GM19467 (cell line): Measurements from ENCODE around the gene FKBP1B.
"Not testable (repeated sequence)": the region's sequence is repeated elsewhere in the genome, so short reads cannot be mapped to it uniquely, and the experiment has no call there.

Experiments
- ATAC-seq: cut with Tn5 transposase; IDR thresholded peaks from one replicate; pipeline ENCODE4 v1.9.1; 2021; ENCODE audit warnings: mild to moderate bottlenecking, moderate library complexity; ENCODE audit not compliant: unreplicated experiment

Gene FKBP1B

DNA sequence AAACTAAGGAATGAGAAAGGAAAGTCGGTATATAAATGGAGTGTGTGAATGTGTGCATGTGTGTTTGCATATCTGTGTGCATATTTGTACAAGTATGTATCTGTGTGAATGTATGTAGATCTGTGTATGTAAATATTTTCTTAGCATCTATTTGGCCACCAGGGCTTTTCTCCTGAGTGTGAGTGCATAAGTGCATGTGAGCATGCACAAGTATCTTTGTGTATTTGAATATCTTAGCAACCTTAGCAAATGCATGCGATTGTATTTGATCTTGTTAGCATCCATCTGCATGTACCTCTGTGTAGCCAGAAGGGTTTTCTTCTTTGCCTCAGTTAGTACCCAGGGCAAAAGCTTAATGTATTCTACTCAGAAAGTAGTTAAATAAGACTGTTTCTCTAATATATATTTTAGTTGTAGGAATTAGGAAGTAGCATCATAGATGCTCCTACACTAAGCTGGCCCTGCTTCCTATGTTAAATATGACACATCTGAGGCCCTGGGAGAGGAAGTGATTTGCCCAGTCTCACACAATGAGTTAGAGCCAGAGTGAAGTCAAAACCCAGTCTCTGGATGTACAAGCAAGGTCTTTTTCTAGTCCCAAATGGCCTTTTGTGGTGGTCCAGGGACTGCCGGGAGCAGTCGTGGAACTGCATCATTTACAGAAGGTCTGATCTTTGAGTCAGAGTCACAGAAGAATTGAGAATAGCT is 9.2 kb downstream of the FKBP1B start:
- no peak for ATAC-seq

DNA sequence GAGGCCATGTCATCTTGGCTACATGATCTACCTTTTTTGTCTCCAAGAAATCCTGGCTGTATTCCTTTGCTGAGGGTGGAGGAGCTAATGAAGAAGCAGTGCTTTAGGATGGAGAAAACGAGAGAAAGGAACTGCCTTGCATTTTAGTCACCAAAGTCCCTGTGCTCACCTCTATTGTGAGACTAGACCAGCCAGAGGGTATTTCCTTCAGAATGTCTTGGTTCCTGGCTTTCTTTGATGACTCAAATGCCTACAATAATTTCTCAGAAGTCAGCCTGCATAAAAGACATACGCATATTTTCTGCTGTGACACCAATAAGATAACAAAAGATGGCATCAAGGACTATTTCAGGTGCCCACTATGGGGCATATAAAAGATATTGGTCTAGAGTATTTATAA is 15.8 kb downstream of the FKBP1B start:
- ATAC-seq, result no peak

DNA sequence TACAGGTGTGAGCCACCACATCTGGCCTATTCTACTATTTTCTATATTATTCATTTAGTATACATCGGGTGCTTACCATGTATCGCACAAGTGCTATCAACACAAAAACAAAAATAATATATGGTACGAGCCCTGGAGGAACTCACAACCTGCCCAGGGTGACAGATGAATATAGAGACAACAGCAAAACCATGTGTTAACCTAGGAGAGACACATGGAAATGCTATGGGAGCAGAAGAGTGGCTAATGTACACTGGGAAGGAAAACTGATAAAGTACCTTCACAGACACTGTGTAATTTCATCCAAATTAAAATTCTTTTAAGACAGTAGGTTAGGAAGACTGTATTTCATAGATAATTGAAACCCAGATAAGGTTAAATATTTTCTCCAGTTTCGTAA is 22.7 kb downstream of the FKBP1B start:
- ATAC-seq, result no peak

DNA sequence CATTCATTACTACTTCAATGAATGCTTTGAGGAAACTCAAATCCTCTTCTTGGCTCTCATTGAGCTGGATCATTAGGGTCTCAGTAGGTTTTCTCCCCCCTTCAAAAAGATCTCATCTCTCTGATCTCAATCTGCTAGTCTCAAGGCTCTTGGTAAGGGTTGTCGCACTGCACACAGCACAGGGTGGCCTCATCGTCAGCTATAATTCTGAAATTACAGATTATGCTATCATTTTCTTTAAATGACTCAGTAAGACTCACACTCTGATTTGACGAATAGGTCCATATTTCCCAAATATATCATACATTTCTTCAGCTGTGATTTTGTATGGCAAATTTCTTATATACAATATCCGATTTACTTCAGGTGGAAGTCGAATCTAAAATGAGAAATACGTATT is 24.3 kb downstream of the FKBP1B start:
- no peak for ATAC-seq

DNA sequence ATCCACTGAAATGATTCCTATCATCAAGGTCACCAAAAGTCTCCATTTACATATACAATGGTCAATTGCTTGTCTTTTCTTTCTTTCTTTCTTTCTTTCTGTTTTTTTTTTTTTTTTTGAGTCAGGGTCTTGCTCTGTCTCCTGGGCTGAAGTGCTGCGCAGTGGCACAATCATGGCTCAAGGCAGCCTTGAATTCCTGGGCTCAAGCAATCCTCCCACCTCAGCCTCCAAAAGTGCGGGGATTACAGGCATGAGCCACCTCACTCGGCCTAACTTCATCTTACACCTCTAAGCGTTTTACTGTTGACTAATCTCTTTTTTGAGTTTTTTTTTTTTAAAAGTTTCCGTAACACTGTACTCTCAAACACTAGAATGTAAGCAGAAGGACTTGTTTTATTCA is 25.7 kb downstream of the FKBP1B start:
- ATAC-seq, result no peak

DNA sequence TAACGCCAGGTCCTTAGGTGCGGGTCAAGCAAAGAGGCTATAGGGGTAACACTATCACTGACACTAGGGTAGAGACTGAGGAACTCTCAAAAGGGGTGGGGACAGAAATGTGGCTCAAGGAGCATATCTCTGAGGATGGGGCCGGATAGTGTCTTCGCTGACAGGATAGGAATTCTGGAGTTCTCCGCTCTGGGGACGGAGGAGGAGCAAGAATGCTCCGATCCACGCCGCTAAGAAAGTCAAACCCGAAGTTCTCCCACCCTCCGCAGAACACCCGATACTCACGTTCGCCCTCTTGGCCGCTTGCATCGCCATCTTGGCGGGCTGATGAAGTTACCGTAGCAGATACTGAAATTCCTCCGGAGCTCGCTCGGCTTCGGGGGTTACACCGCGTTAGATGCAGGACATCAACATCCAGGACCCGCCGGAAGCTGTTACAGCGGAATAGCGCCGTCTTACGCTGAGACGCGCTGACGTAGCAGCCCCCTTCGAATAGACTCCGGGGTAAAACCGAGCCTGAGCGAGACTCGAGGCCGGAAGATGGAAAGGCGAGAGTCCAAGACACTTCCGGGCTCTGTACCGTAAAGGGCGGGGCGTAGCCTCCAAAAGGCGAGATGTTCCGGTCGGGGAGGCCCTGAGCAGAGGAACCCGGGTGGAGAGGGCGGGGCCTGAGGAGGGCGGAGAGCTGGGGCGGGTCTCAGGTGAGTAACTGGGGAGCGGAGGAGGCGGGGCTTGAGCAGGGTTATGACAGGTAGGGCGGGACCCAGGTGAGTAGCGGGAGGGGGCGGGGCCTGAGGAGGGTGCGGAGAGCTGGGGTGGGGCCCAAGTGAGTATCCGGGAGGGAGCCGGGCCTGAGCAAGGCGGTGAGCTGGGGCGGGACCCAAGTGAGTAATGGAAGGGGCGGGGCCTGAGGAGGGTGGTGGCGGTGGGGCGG is 26.6 kb downstream of the FKBP1B start, which contains the start of gene SF3B6:
SF3B6 (minus strand) TSS at position 412 of the 934 bp plus-strand sequence; CDS start at position 315, 97 bp downstream.
- ATAC-seq, result peak; percentile 93

DNA sequence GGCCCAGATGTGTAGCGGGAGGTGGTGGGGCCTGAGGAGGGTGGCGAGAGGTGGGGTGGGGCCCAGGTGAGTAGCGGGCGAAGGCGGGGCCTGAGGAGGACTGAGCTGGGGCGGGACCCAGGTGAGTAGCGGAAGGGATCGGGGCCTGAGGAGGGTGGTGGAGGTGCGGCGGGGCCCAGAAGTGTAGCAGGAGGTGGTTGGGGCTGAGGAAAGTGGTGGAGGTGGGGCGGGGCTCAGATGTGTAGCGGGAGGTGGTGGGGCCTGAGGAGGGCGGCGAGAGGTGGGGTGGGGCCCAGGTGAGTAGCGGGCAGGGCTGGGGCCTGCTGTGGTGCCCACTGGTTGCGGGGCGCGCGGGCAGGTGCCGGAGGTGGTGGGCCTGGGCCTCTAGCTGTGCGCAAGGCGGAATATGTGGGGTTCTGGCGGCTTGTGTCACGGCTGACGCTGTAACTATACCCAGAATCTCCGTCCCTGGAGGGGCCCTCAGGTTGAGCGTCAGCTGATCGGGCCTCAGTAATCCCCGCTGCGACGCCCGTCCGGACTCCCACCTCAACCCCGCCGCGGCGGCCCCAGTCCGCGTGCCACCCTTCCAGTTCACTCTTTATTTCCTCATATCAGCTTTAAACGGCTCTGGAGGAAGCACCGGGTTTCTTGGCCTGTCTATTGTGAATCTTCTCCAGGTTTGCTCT is 27.5 kb downstream of the FKBP1B start:
- peak; percentile 12 for ATAC-seq

DNA sequence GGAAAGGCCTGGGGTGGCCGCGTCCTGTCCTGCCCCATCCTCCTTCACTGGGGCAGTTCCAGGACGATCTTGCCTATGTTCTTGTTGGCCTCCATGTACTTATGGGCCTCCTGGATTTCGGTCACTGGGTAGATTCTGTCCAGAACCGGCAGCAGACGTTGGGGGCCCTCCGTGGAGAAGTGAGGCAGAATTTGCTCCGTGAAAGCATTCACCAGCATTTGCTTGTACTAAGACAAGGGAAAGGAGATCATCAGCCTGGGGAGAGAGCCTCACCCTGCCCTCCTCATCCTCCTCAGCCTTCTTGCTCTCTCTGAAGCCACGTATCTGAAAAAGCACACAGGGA is 28.0 kb downstream of the FKBP1B start:
- no peak for ATAC-seq

DNA sequence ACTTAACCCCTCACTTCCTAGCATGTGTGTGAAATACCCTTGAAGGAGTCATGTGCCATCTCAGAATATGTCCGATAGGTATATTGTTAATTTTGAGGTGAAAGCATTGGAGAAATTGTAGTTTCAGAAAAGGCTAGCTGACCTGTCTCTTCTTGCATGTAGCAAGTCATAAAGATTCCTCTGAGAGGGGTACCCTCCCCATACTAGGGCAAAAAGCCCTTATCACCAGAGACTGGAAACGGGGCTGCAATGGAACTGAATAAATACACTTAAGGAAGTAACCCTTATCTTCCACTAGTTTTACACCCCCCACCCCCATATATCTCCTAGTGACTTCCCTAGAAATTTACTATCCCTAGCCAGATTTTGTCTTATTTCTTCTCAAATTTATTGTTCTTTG is 28.3 kb downstream of the FKBP1B start:
- no peak for ATAC-seq

DNA sequence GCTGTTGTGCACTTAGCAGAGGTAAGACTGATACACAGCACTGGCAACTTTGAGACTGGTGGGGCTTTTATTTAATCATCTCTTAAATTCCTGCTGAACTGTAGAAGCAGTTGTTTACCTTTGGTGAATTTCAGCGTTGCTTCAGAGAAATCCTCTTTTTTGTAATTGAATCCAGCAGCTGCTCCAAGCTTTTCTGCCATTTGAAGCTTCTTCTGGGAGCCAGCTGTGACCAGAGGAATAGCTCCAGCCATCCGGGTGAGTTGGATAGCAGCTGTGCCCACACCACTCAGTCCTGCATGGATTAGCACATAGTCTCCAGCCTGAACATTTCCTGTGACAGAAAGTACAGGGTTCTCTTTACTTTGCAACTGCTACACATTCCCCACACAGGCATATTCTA is 31.2 kb downstream of the FKBP1B start:
- ATAC-seq, result no peak

DNA sequence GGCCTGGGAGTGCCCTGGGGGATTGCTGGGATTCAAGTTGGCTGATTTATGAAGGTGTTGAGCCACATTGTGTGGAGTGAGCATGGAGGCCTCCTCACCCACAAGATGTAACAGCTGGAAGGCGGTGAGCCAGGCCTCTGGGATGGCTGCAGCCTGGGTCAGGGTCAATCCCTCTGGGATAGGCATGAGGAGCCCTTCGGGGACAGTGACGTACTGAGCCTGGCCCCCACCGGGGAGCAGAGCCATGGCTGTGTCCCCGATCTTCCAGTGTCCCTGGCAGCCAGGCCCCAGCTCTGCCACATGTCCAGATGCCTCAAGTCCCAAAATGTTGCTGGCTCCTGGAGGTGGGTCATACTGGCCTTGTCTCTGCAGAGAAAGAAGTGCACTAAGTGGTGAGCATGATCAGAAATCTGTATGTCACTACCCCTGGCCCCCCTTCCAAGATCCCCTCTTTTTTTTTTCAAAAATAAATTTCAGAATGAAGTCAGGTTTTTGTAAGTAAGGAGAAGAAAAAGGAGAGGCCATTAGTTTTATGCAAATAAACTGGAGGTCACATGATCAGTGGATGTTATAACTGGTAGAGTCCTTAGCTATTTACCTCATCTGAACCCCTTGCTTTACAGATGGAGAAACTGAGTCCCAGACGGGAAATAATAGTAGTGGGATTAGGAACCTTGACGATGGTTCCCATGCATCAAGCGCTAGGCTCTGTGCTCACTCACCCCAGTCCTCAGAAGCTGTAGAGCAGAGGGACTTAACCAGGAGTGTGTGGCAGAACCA is 33.4 kb downstream of the FKBP1B start:
- no peak for ATAC-seq

DNA sequence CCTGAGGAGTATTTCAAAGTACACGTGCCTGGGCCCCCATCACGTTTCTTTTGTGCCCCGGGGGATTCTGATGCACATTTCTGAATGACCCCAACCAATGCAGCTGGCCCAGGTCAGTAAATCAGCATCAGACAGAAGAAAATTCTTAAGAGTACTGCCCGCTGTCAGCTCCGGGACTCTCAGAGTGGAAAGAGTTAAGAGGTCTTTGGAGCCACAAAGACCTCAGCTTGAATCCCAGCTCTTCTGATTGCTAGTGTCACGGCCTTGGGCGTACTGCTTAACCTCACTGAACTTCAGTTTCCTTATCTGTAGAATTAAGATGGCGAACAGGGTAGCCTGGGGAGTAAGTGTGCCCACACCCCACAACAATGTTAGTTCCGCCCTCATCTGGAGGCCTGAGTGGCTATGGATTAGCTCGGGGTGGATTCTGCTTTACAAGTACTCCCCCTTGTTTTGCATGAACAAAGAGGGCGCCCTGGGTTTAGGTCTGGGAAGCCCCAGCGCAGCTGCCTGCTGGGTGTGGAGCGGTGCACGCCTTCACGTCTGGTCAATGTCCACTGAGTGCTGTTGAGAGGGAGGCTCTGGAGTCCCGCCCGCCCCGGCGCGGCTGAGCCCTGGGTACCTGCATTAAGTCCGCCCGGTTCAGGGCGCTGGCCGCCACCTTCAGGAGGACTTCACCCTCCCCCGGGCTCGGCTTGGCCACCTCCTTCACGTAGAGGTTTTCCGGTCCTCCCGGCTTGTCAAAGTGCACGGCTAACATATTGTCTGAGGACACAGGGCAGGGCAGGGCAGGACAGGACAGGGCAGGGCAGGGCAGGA is 34.2 kb downstream of the FKBP1B start:
- peak; percentile 58 for ATAC-seq

DNA sequence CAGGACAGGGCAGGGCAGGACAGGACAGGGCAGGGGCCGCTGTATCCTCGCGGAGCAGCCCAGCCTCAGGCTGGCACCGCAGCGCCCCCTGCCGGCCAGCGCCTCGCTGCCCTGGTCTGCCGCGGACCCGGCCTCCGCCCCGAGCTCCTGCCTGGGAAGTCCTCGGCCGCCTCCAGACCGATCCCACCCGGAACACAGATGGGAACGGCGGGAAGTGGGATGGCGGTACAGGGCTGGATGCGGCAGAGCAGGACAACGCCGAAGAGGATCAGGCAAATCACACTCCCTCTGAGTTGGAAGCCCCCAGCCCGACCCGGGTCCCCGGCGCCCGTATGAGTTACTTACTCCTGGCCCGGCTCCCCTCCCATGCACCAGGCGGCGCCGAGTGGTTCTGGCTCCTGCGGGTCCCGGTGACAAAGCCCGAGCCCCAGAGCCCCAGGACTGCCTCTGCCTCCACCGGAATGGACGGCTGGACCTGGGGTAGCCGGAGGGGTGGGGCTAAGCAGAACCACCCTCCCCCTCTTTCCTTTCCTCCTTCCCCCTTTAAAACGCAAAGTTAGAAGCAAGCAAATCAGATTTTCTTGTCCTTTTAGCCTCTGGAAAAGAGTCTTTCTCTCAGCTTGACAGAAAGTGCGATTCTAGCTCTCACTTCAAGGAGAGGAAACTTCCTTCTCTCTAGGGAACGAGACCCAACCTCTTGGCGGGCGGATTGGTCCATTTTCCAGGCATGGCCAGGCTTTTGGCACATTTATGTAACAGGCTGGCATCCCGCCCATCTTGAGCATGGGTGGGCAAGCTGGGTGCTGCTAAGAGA is 35.1 kb downstream of the FKBP1B start, which contains the start of gene TP53I3:
TP53I3 (minus strand) TSS at position 449 of the 814 bp plus-strand sequence. CDS start 508 bp downstream, outside the sequence.
- peak; percentile 76 for ATAC-seq

DNA sequence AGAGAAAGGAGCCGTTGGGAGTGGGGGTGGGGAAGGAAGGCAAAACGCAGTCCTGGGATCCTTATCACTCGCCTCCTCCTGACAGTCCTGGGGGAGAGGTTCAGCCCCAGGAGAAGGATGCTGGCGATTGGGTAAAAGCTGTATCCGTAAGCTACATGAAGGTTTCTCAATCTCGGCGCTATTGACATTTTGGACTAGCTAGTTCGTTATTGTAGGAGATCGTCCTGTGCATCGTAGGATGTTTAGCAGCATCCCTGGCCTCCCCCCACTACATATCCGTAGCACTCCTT is 35.6 kb downstream of the FKBP1B start:
- no peak for ATAC-seq

DNA sequence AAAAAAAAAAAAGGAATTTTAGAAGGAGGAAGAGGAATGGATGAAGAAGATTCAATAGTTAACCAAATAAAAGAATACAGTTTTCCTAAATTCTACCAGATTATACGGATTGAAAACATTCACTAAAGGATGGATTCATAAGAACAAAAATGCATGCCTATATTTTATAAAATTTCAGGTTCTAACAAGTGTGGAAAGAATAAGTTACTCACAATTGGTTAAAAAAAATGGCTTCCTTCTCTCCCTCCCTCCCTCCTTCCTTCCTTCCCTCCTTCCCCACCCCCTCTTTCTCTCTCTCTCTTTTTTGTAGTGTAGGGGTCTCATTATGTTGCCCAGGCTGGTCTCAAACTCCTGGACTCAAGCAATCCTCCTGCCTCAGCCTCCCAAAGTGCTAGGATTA is 36.7 kb downstream of the FKBP1B start:
- no peak for ATAC-seq

DNA sequence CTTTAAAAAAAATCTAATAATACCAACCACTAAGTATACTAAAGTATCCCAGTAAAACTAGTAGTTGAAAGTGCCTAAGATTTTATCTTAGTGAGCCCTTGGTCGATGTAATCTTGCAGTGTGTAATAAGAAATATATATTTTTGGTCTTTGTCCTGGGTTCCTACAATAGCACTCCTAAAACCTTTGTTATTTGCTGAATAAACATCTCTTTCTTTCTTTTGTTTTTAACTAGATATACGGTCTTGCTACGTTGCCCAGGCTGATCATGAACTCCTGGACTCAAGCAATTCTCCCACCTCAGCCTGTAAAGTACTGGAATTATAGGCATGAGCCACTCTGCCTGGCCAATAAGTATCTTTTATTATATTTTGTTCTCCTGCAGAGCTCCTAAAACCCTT is 37.5 kb downstream of the FKBP1B start:
- ATAC-seq, result no peak

DNA sequence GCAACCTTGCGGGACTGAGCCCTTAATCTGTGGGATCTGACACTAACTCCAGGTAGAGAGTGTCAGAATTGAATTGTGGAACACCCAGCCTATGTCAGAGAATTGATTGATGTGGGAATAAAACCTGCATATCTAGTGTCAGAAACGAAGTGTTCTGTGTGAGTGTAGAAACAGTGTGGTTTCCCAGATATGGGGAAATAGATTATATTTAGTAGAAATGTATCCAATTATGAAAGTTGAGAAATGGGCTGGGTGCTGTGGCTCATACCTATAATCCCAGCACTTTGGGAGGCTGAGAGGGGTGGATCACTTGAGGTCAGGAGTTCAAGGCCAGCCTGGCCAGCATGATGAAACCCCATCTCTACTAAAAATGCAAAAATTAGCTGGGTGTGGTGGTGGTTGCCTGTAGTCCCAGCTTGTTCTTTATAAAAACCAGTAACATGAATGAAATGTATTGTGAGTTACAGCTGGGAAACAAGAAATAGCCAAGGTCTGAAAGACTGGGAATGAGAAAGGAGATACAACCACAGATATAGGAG is 39.3 kb downstream of the FKBP1B start:
- ATAC-seq, result no peak

DNA sequence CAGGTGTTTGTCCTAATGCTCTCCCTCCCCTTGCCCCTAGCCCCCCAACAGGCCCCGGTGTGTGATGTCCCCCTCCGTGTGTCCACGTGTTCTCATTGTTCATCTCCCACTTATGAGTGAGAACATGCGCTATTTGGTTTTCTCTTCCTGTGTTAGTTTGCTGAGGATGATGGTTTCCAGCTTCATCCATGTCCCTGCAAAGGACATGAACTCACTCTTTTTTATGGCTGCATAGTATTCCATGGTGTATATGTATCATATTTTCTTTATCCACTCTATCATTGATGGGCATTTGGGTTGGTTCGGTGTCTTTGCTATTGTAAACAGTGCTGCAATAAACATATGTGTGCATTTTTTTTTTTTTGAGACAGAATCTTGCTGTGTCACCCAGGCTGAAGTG is 43.7 kb downstream of the FKBP1B start:
- ATAC-seq, result not testable (repeated sequence)

DNA sequence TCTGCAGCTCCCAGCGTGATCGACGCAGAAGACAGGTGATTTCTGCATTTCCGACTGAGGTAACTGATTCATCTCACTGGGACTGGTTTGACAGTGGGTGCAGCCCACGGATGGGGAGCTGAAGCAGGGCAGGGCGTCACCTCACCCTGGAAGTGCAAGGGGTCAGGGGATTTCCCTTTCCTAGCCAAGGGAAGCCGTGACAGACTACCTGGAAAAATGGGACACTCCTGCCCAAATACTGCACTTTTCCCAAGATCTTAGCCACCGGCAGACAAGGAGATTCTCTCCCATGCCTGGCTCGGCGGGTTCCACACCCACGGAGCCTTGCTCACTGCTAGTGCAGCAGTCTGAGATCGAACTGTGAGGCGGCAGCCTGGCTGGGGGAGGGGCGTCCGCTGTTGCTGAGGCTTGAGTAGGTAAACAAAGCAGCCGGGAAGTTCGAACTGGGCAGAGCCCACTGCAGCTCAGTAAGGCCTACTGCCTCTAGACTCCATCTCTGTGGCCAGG is 45.7 kb downstream of the FKBP1B start:
- not testable (repeated sequence) for ATAC-seq
